Activated CD8-positive, alpha-beta memory T cell treated with anti-CD3 and anti-CD28 coated beads, Interleukin-2, amount 50 U/mL, for 24 hours (primary cell): ENCODE data around the gene MED27.

Experiments used
- DNase-seq: peaks from one replicate; pipeline ENCODE4 v3.0.0-alpha.2; 2020; ENCODE audit errors: extremely low read depth

Gene MED27

GRCh38 chr9:132079391-132080091, at the start of gene MED27:
Gene MED27, minus strand, starts transcription at chr9:132079867. Its CDS starts 23 bp downstream, at chr9:132079844.
- peak; percentile 90 for DNase-seq

GRCh38 chr9:132127888-132128534, 48.3 kb upstream of the MED27 start:
- no peak for DNase-seq

GRCh38 chr9:132126680-132127236, 47.1 kb upstream of the MED27 start:
- DNase-seq = no peak

- DNase-seq = no peak
Observed at GRCh38 chr9:132125944-132126679, 46.4 kb upstream of the MED27 start.

GRCh38 chr9:132125361-132125760, 45.7 kb upstream of the MED27 start:
- no peak for DNase-seq

GRCh38 chr9:132124800-132125199, 45.1 kb upstream of the MED27 start:
- DNase-seq = no peak

- no peak for DNase-seq
Observed at GRCh38 chr9:132121021-132121420, 41.4 kb upstream of the MED27 start.

GRCh38 chr9:132117694-132118093, 38.0 kb upstream of the MED27 start:
- DNase-seq = no peak

GRCh38 chr9:132116583-132116982, 36.9 kb upstream of the MED27 start:
- no peak for DNase-seq

GRCh38 chr9:132114102-132114707, 34.5 kb upstream of the MED27 start:
- DNase-seq = no peak

- DNase-seq = no peak
Observed at GRCh38 chr9:132109291-132109690, 29.6 kb upstream of the MED27 start.

- DNase-seq = no peak
Observed at GRCh38 chr9:132108728-132109127, 29.1 kb upstream of the MED27 start.

GRCh38 chr9:132099741-132100407, 20.2 kb upstream of the MED27 start:
- DNase-seq = no peak

GRCh38 chr9:132099167-132099566, 19.5 kb upstream of the MED27 start:
- no peak for DNase-seq

GRCh38 chr9:132094314-132094791, 14.7 kb upstream of the MED27 start:
- no peak for DNase-seq

GRCh38 chr9:132090771-132091170, 11.1 kb upstream of the MED27 start:
- DNase-seq = no peak

GRCh38 chr9:132087438-132088030, 7.9 kb upstream of the MED27 start:
- DNase-seq = no peak

GRCh38 chr9:132082188-132082587, 2.5 kb upstream of the MED27 start:
- DNase-seq = no peak

- DNase-seq = no peak
Observed at GRCh38 chr9:132078699-132079356, 839 bp downstream of the MED27 start.
